HepG2 (cell line): Measurements from ENCODE around the gene MED19. TPM values are rescaled to one million over a fixed set of nuclear protein-coding genes. Genes with fewer than 3 reads are reported as not detected.

Experiments used
- CEBPG ChIP-seq: IDR thresholded peaks from 2 replicates; pipeline ENCODE4 v1.6.1; 2016
- EHMT2 ChIP-seq: fragments of 200-600 bp; sonication (generic); IDR thresholded peaks from 2 replicates; pipeline ENCODE4 v1.7.0; 2017; ENCODE audit warnings: antibody characterized with exemption, low read depth, low read length, borderline replicate concordance
- GTF2F1 ChIP-seq: fragments of 150-350 bp; IDR thresholded peaks from 2 replicates; pipeline ENCODE4 v1.6.1; 2014; ENCODE audit warnings: low read length
- HMGXB4 ChIP-seq, 2 experiments: sonication (generic) in 1 of 2; formaldehyde crosslinking in 1 of 2; IDR thresholded peaks; 2 replicates each; pipeline versions ENCODE4 v1.4.0 to v1.6.1; 2018 to 2020; ENCODE audit warnings: missing genetic modification reagents in 2 of 2, borderline replicate concordance in 1 of 2, low read depth in 1 of 2, mild to moderate bottlenecking in 1 of 2, missing biosample characterization in 1 of 2
- REL ChIP-seq: sonication (generic); formaldehyde crosslinking; conservative IDR thresholded peaks from 2 replicates; pipeline ENCODE4 v1.8.0; 2022; ENCODE audit warnings: mild to moderate bottlenecking, missing genetic modification reagents, moderate library complexity
- SATB2 ChIP-seq: sonication (generic); formaldehyde crosslinking; IDR thresholded peaks from 2 replicates; pipeline ENCODE4 v1.5.0; 2020; ENCODE audit warnings: missing genetic modification reagents
- TBX3 ChIP-seq: fragments of 450-650 bp; IDR thresholded peaks from 2 replicates; pipeline ENCODE4 v1.6.1; 2017; ENCODE audit warnings: antibody characterized with exemption, mild to moderate bottlenecking, inconsistent platforms, borderline replicate concordance
- TEAD3 ChIP-seq: optimal IDR thresholded peaks from 2 replicates; pipeline ENCODE3; 2016; ENCODE audit warnings: borderline replicate concordance
- YEATS4 ChIP-seq: sonication (generic); formaldehyde crosslinking; IDR thresholded peaks from 2 replicates; pipeline ENCODE4 v1.4.0; 2020; ENCODE audit warnings: missing genetic modification reagents, borderline replicate concordance
- ZNF260 ChIP-seq: sonication (generic); formaldehyde crosslinking; IDR thresholded peaks from 2 replicates; pipeline ENCODE4 v1.4.0; 2020; ENCODE audit warnings: missing genetic modification reagents, low read depth, mild to moderate bottlenecking, borderline replicate concordance
- ZNF326 ChIP-seq: sonication (generic); formaldehyde crosslinking; IDR thresholded peaks from 2 replicates; pipeline ENCODE4 v1.4.0; 2020; ENCODE audit warnings: missing genetic modification reagents, borderline replicate concordance
- ZNF460 ChIP-seq: sonication (generic); formaldehyde crosslinking; IDR thresholded peaks from 2 replicates; pipeline ENCODE4 v1.5.1; 2020; ENCODE audit warnings: missing genetic modification reagents, mild to moderate bottlenecking, borderline replicate concordance
- ZUFSP ChIP-seq: sonication (generic); formaldehyde crosslinking; IDR thresholded peaks from 2 replicates; pipeline ENCODE4 v1.9.0; 2021; ENCODE audit warnings: missing genetic modification reagents, mild to moderate bottlenecking, borderline replicate concordance
- polyA plus RNA-seq, 8 experiments: library from polyadenylated mRNA; depleted of rRNA in 3 of 8; stranded (reverse) in 7 of 8; unstranded in 1 of 8; fragments of >200 nt; fragmentation: Illumina TruSeq in 4 of 8; extraction: Trizol in 4 of 8; gene quantifications; 2 replicates each; pipeline versions ENCODE4 v1.2.1 to v1.2.3, GENCODE V29; 2011 to 2016; ENCODE audit warnings: low read depth in 4 of 8, missing spikeins in 1 of 8, mixed read lengths in 1 of 8; ENCODE audit not compliant: insufficient read depth in 1 of 8
- total RNA-seq, 5 experiments: library from RNA; depleted of rRNA; stranded (reverse); fragments of >200 nt; fragmentation: Illumina TruSeq; extraction: Trizol; gene quantifications; 2 replicates each; pipeline ENCODE4 v1.2.3, GENCODE V29; 2016; ENCODE audit warnings: low read depth in 1 of 5
- TF ChIP-seq, protein P1 (sequence below): sonication (generic); formaldehyde crosslinking; IDR thresholded peaks from 2 replicates; pipeline ENCODE4 v1.4.0; 2020; ENCODE audit warnings: missing genetic modification reagents
- TF ChIP-seq, protein P2 (sequence below): sonication (generic); formaldehyde crosslinking; IDR thresholded peaks from 2 replicates; pipeline ENCODE4 v1.5.0; 2020; ENCODE audit warnings: mild to moderate bottlenecking, missing genetic modification reagents, borderline replicate concordance
- TF ChIP-seq, protein P3 (sequence below): sonication (generic); formaldehyde crosslinking; IDR thresholded peaks from 2 replicates; pipeline ENCODE4 v1.4.0; 2020; ENCODE audit warnings: low read depth, missing genetic modification reagents

Gene MED19
- total and polyA plus RNA-seq, 2 of the 13 experiments (the other 11 are each of a cell fraction or from before 2014, with no cell fraction given): 12.9 to 13.8 TPM

GRCh38 chr11:57667117-57667735, 44.8 kb downstream of the MED19 start (continued):
- peak; percentile 4 to 10; a peak in 2 of 4 replicates for TF ChIP-seq HMGXB4 (CRISPR knock-in tag; IDR thresholded peaks at IDR 0.05; ENCODE audit: borderline replicate concordance in 1 of 2, low read depth in 1 of 2)
- TF ChIP-seq TEAD3 (CRISPR knock-in tag): peak; percentile 75
- TF ChIP-seq ZNF260 (CRISPR knock-in tag): no peak
- TF ChIP-seq, protein P1, sequence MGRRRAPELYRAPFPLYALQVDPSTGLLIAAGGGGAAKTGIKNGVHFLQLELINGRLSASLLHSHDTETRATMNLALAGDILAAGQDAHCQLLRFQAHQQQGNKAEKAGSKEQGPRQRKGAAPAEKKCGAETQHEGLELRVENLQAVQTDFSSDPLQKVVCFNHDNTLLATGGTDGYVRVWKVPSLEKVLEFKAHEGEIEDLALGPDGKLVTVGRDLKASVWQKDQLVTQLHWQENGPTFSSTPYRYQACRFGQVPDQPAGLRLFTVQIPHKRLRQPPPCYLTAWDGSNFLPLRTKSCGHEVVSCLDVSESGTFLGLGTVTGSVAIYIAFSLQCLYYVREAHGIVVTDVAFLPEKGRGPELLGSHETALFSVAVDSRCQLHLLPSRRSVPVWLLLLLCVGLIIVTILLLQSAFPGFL: no peak
- TF ChIP-seq, protein P2, sequence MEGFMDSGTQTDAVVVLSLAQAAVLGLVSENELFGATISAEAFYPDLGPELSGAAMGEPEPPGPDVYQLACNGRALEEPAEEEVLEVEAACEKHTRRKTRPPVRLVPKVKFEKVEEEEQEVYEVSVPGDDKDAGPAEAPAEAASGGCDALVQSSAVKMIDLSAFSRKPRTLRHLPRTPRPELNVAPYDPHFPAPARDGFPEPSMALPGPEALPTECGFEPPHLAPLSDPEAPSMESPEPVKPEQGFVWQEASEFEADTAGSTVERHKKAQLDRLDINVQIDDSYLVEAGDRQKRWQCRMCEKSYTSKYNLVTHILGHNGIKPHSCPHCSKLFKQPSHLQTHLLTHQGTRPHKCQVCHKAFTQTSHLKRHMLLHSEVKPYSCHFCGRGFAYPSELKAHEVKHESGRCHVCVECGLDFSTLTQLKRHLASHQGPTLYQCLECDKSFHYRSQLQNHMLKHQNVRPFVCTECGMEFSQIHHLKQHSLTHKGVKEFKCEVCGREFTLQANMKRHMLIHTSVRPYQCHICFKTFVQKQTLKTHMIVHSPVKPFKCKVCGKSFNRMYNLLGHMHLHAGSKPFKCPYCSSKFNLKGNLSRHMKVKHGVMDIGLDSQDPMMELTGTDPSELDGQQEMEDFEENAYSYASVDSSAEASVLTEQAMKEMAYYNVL: no peak
- no peak for TF ChIP-seq TBX3
- no peak for TF ChIP-seq REL (CRISPR knock-in tag)
- TF ChIP-seq ZNF460 (CRISPR knock-in tag): no peak
- TF ChIP-seq SATB2 (CRISPR knock-in tag): no peak
- peak; percentile 43 for TF ChIP-seq CEBPG (CRISPR knock-in tag)
- TF ChIP-seq EHMT2: no peak
- TF ChIP-seq, protein P3, sequence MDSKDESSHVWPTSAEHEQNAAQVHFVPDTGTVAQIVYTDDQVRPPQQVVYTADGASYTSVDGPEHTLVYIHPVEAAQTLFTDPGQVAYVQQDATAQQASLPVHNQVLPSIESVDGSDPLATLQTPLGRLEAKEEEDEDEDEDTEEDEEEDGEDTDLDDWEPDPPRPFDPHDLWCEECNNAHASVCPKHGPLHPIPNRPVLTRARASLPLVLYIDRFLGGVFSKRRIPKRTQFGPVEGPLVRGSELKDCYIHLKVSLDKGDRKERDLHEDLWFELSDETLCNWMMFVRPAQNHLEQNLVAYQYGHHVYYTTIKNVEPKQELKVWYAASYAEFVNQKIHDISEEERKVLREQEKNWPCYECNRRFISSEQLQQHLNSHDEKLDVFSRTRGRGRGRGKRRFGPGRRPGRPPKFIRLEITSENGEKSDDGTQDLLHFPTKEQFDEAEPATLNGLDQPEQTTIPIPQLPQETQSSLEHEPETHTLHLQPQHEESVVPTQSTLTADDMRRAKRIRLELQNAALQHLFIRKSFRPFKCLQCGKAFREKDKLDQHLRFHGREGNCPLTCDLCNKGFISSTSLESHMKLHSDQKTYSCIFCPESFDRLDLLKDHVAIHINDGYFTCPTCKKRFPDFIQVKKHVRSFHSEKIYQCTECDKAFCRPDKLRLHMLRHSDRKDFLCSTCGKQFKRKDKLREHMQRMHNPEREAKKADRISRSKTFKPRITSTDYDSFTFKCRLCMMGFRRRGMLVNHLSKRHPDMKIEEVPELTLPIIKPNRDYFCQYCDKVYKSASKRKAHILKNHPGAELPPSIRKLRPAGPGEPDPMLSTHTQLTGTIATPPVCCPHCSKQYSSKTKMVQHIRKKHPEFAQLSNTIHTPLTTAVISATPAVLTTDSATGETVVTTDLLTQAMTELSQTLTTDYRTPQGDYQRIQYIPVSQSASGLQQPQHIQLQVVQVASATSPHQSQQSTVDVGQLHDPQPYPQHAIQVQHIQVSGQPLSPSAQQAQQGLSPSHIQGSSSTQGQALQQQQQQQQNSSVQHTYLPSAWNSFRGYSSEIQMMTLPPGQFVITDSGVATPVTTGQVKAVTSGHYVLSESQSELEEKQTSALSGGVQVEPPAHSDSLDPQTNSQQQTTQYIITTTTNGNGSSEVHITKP (CRISPR knock-in tag): peak; percentile 99
- TF ChIP-seq ZUFSP (CRISPR knock-in tag): no peak
- peak; percentile 49 for TF ChIP-seq YEATS4 (CRISPR knock-in tag)
- TF ChIP-seq ZNF326 (CRISPR knock-in tag): no peak
- TF ChIP-seq GTF2F1: peak; percentile 33; the same call in 1 of the 2 replicates
